DMS114 treated with DMSO at 0.1 percent for 48 hours (cell line): ENCODE results near the gene PWP1.

ENCODE experiments used
- DNase-seq: peaks from one replicate; lab custom pipeline; 2025; ENCODE audit not compliant: unreplicated experiment; lab: John Stamatoyannopoulos, UW

PWP1 gene

DNA sequence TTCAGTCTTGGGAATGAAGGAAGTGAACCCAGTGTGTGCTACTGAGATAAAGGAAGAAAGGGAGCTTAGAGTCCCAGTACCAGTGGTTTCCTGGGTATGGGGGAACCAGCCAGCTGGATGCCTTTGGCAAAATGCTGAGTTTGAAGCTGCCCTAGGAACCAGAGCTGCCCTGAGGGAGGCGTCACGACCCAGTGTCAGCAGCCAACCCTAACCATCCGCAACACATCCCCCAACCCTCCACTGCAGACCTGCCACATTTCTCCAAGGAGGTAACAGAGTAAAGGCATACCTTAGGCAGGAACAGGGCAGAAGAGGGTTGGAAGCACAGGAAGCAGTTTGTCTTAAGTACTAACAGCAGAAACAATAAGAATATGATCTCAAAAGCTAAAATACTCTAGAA, 46.8 kb downstream of the PWP1 start:
- DNase-seq = no peak

DNA sequence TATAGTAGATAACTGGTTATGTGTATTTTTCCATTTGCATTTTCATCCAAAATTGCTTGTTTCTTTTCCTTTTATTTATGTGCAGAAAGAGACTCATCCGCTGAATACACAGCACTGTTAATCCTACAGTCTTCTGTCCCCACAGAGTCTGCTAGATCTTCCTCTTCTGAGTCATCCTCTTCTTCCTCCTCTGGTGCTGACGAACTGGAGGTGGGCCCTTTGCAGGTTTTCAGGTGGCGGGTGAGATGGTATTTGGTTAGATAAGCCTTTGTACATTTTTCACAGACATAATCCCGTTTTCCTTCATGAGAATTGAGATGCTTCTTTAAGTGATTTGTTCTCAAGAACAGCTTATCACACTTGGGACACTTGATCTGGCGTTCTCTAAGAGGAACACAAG, 48.5 kb downstream of the PWP1 start:
- no peak for DNase-seq

DNA sequence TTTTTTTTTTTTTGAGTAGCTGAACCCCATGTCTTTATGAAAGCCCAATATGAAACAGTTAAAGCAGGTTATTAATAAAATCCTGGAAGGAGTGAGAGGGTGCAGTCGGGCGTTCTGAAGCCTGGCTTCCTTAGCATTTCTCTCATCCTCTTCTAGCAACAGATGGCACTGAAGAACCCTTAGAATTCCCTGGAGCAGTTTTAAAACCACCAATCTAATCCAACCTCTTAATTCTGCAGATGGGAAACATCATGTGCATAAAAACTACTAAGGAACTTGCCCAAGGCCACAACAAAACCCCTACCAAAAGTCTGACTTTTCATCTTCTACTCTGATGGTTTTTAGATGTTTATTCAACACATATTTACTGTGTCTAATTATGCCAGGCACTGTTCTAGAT, 50.2 kb downstream of the PWP1 start:
- DNase-seq = no peak

DNA sequence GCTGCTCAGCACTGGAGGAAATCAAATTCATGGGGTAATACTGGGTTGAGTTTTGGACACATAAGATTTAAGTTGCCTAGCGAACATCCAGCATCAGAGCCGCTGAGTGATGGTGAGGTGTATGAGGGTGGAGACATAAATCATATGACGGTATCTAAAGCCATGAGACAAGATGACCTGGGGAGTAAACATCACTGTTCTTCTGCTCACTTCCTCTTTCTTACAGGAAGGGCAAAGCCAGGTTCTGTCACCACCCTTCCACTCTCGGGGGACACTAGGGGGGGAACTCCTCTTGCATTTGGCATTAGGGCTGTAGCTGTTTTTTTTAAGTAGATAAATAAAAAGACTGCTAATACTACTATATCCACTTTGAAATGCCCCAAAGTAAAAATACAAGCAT, 51.3 kb downstream of the PWP1 start:
- DNase-seq = no peak

DNA sequence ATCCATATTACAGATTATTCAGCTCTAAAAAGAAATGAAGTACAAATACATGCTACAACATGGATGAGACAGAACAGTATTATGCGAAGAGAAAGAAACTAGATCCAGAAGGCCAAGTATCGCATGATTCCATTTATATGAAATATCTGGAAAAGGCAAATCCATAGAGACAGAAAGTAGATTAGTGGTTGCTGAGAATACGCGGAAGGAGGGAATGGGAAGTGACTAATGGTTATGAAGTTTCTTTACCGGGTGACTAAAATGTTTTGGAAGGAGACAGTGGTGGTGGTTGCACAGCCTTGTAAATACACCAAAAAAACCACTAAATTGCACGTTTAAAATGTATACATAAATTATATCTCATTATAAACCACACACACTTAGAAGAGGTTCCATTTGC, 62.9 kb downstream of the PWP1 start:
- DNase-seq = no peak

DNA sequence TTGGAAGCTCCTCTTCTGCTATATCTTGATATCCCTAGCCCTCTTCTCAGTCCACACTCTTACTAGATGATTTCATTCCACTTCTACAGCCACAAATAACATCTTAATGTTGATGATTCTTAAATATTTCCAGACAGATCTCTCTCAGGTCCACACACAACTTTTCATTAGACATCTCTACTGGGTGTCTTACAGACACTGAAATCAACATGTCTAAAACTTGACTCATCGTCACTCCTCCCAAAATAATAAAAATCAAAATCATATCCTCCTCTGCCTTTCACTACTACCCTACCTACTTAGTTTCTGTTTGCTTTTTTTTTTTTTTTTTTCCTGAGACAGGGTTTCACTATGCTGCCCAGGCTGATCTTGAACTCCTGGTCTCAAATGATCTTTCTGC, 63.5 kb downstream of the PWP1 start:
- DNase-seq = no peak

DNA sequence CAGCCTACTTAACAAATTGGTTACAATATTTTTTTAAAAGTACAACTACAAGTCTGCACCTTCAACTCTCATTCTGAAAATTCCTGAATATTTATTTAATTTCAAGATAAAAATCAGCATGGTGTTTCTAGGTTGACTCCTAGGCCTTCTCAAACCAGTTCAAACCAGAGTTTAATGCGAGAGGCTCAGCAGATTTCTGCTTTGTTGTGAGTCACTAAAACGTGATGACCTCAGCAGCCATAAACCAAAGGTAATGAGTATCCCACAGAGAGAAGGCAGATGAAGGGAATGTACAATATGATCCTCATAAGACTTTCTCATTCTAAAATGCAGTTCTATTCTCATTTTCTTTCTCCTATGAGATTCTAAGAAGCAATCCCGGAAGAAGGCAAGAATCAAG, 73.8 kb downstream of the PWP1 start:
- no peak for DNase-seq

DNA sequence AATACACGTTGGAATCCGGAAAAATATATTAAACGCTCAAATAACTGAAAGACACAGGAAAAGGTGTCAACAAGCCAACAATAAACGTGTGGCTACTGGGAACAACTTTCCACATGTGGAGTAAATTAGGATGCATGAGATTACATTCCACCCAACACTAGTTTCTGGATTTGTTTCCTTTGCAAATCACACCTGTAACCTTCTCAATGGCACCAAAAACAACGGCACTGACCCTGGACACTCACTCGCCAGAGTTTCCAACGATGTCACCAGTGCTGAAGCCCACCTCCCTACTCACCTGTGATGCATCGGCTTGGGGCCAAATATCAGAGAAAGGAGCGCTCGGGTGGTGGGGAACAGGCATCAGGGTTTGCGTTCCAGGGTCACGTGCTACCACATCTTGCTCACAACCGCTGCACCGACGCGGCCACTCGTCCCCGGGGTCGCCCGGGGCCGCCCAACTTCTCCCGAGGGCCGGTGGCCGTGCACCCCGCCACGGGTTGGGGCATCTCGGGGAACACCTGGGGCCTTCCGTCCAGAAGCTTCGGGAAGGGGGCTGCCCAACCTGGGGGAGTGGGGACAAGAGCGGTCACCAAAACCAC, 74.7 kb downstream of the PWP1 start:
- DNase-seq = peak; percentile 10

DNA sequence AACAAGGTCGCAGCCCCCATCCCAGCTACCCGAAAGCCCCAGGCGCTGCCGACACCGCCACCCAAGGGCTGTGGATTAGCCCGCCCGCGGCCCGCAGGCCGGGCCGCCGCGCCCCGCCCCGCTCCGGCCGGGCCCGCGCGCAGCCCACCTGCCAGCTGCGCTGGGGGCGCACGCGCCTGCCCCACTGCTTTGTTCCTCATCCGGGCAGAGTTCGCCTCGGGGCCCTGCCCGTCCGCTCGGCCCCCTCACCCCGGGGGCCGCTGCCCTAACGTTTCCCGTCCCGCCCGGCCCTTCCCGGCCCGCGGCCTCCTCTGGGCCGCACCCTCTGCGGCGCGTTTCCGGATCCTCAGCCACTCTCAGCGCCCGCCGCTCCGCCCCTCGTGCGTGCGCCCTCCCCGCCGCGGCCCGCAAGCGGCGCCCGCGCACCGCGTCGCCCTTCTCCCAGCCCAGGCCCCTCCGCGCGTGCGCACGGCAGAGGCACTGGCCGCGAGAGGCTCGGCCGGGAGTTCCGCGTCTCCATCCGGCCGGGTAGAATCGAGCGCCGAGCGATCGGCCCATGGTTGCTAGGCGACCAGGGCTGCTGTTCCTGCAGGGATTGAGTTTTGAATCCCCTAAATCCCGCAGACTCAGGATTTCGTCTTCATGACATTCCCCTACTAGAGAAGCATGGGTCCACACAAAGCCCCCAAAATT, 75.4 kb downstream of the PWP1 start, which contains the start of gene PRDM4:
Gene PRDM4, minus strand, starts transcription at position 329 of the 693 bp plus-strand sequence. CDS start 622 bp downstream, outside the sequence.
- DNase-seq = peak; percentile 92

DNA sequence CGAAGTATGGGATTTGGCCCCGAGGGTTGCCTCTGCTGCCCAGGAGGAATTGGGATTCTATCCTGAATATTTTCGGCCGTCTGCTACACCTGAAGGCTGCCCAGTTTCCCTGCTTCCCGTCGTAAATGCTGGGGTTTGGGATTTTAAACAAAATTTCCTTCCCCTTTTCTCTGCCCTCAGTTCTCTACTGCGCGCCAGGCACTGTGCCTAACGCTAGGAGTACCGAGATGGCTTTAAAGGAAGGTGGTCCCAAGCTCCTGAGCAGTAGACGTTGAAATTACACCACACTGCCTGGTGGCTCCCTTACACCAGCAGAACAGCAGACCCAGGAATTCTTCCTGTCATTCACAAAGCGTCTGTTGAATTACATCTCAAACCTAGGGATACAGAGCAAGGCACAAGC, 75.9 kb downstream of the PWP1 start:
- no peak for DNase-seq
